Spleen (tissue), 11 donors: ENCODE measurements around the gene CCDC86. TPM values are rescaled to one million over a fixed set of nuclear protein-coding genes. Genes with fewer than 3 reads are reported as not detected.

Source experiments
- DNase-seq: peaks from one replicate; pipeline ENCODE4 v3.0.0-alpha.2; 2020
- H3K27ac ChIP-seq, 8 donors: fragments of 200-600 bp; sonication (generic) in 7 of 8; 1 replicate in 4 of 8; 2 replicates in 4 of 8; pipeline versions ENCODE4 v1.5.0 to v1.8.0; 2016 to 2021; ENCODE audit warnings: inconsistent platforms in 4 of 8, mild to moderate bottlenecking in 4 of 8, moderate library complexity in 1 of 8
- H3K27me3 ChIP-seq, 7 donors: fragments of 200-600 bp; sonication (generic) in 6 of 7; replicated peaks in 1 of 7; 1 replicate in 4 of 7; 2 replicates in 3 of 7; pipeline versions ENCODE4 v1.5.0 to v1.8.0; 2016 to 2021; ENCODE audit warnings: inconsistent platforms in 3 of 7, mild to moderate bottlenecking in 1 of 7
- H3K36me3 ChIP-seq, 6 donors: fragments of 200-600 bp; sonication (generic) in 5 of 6; 1 replicate in 4 of 6; 2 replicates in 2 of 6; pipeline versions ENCODE4 v1.5.0 to v1.8.0; 2016 to 2021; ENCODE audit warnings: inconsistent platforms in 2 of 6
- H3K4me1 ChIP-seq, 6 donors: fragments of 200-600 bp; sonication (generic) in 5 of 6; 1 replicate in 3 of 6; 2 replicates in 3 of 6; pipeline versions ENCODE4 v1.5.0 to v1.8.0; 2016 to 2021; ENCODE audit warnings: inconsistent platforms in 3 of 6
- H3K4me3 ChIP-seq, 8 donors: fragments of 200-600 bp; sonication (generic) in 7 of 8; 1 replicate in 4 of 8; 2 replicates in 4 of 8; pipeline versions ENCODE4 v1.5.0 to v1.8.0; 2016 to 2021; ENCODE audit warnings: inconsistent platforms in 4 of 8, mild to moderate bottlenecking in 4 of 8, moderate library complexity in 2 of 8
- H3K9me3 ChIP-seq, 8 donors: fragments of 200-600 bp; sonication (generic) in 7 of 8; 1 replicate in 4 of 8; 2 replicates in 4 of 8; pipeline versions ENCODE4 v1.5.0 to v1.8.0; 2016 to 2021; ENCODE audit warnings: inconsistent platforms in 4 of 8
- POLR2A ChIP-seq, 3 donors: fragments of 450-650 bp; IDR thresholded peaks; one replicate each; pipeline ENCODE4 v1.5.1; 2017; ENCODE audit warnings: antibody characterized with exemption in 3 of 3, mild to moderate bottlenecking in 1 of 3
- POLR2AphosphoS5 ChIP-seq, 3 donors: sonication (generic); formaldehyde crosslinking; IDR thresholded peaks; one replicate each; pipeline ENCODE4 v1.5.1; 2017; ENCODE audit warnings: antibody characterized with exemption in 3 of 3
- WGBS, 5 donors: extraction: QIAGEN DNeasy Blood & Tissue Kit in 3 of 5; methylation state at CpG; one replicate each; pipeline versions ENCODE4 v1.1.5 to v1.1.7; 2013 to 2018; 5-methylcytosine and 5-hydroxymethylcytosine counted together
- intact Hi-C: fragments of 100-400 bp; cut with DNase I; formaldehyde crosslinking; loops from one replicate; pipeline ENCODE4 v1.15.0; 2023; ENCODE audit warnings: low total_unique reads
- polyA plus RNA-seq, 3 donors: library from polyadenylated mRNA; stranded (reverse); fragments of 200-250 nt; gene quantifications; one replicate each; pipeline ENCODE4 v1.2.1, GENCODE V29; 2013
- total RNA-seq, 7 donors: library from RNA; depleted of rRNA in 3 of 7; stranded (reverse); fragments of >200 nt in 3 of 7; fragmentation: NEBNext Ultra II Directional in 4 of 7; extraction: Animal tissue kit (Norgen Biotek cat#: 25700) in 4 of 7; gene quantifications; one replicate each; pipeline versions ENCODE4 v1.1.0 to v1.2.1, GENCODE V29; 2016 to 2021
- TF ChIP-seq, protein P1 (sequence below), 11 experiments: fragments of 200-600 bp in 7 of 11; fragments of 450-650 bp in 4 of 11; sonication (generic) in 4 of 11; IDR thresholded peaks in 8 of 11; conservative IDR thresholded peaks in 3 of 11; 1 replicate in 7 of 11; 2 replicates in 4 of 11; pipeline versions ENCODE4 v1.4.0 to v1.8.0; 2016 to 2021; ENCODE audit warnings: antibody characterized with exemption in 11 of 11, inconsistent platforms in 4 of 11, mild to moderate bottlenecking in 1 of 11
- donor health status: healthy with polysubstance abuse.
- donor health status: DM: no; HTN: no; CAD: no; lungs with moderate emphysema.
- donor health status: DM: no; HTN: no; CAD: no.
- donor health status: Bipolar disorder and iron deficiency.
- donor health status: healthy.
- donor health status: DM: no; HTN: no; CAD: no.
- donor health status: DM: yes; HTN: yes; CAD: no.

The CCDC86 gene
- total and polyA plus RNA-seq, 10 donors = 7.6 to 21.6 (median 12.3) TPM

DNA sequence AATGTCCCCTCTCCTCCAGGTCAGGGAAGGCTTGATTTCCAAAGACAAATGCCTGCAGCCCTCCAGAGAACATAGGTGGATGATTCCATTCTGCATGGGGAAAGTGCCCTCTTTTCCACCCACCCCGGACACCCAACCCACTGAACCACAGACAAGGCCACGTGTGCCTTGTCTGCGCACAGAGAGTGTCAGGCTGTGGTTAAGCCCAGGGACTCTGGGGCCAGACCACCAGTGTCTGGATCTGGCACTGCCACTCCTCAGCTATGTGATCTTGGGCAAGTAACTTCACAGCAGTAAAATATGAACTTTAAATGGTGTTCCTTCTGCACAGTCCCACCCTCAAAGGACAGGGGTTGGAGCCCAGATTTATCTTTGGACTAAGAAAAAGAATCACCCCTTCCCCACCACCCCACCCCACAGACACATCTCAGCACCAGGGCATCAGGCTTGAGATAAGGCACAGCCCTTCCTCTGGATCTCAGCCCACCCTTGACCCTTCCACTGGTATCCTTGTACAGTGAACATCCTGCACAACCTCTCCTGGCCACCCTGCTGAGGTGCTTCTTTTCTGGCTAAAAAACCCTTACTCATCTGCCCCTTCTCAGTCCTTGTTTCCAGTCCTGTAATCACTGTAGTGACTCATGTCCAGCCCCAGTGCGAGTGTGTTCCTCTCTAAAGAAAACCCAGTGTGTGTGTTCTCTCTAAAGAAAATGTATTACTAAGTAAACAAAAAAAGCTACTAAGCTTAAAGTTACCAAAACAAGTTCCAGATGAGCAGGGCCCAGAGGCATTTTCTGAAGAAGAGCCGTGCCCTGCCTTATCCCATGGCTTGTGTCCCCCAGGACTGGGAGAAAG lies 15.7 kb downstream of the CCDC86 start:
- Histone ChIP-seq H3K9me3 (no peaks in the 10 kb centered on the region), H3K4me1 (peaks cover 0 to 12% (median 4%) of the 10 kb centered on the region in 6 donors), H3K4me3 (no peak overlapping the region), H3K36me3 (peaks cover 0 to 13% (median 4%) of the 10 kb centered on the region in 6 donors), H3K27me3 (peaks cover 0 to 7% (median 0%) of the 10 kb centered on the region in 7 donors), H3K27ac (no peak overlapping the region)
- intact Hi-C loops = no loop called here
- DNase-seq = peak; percentile 32
- TF ChIP-seq, protein P1, sequence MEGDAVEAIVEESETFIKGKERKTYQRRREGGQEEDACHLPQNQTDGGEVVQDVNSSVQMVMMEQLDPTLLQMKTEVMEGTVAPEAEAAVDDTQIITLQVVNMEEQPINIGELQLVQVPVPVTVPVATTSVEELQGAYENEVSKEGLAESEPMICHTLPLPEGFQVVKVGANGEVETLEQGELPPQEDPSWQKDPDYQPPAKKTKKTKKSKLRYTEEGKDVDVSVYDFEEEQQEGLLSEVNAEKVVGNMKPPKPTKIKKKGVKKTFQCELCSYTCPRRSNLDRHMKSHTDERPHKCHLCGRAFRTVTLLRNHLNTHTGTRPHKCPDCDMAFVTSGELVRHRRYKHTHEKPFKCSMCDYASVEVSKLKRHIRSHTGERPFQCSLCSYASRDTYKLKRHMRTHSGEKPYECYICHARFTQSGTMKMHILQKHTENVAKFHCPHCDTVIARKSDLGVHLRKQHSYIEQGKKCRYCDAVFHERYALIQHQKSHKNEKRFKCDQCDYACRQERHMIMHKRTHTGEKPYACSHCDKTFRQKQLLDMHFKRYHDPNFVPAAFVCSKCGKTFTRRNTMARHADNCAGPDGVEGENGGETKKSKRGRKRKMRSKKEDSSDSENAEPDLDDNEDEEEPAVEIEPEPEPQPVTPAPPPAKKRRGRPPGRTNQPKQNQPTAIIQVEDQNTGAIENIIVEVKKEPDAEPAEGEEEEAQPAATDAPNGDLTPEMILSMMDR (IDR thresholded peaks at IDR 0.05 in 8 of 11, conservative IDR thresholded peaks at IDR 0.05 in 3 of 11) = no peak
- TF ChIP-seq POLR2A (IDR thresholded peaks at IDR 0.05) = no peak
- no peak for TF ChIP-seq POLR2AphosphoS5 (IDR thresholded peaks at IDR 0.05)
- WGBS, 5 donors = 61 to 73% (median 70%) methylated on average over 5 of the region's 5 CpGs

DNA sequence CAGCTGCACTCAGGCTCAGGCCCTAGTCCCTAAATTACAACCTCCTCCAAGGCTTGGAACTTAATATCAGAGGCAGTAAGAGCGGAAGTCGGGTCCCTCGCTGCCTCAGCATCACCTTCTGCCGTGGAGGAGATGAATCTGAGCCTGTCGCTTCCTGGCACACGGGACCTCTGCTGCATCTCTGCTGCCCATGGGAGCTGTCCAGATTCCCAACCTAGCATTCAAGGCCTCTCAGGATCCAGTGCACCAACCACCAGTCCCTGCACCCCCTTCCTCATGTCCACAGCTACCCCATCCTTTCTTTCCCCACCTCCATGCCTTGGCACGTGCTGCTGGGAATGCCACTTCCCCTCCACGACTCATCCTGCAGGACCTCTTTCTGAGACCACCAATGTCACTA lies 16.3 kb downstream of the CCDC86 start:
- Histone ChIP-seq H3K27me3 (peaks cover 0 to 7% (median 0%) of the 10 kb centered on the region in 7 donors), H3K4me1 (peaks cover 0 to 12% (median 4%) of the 10 kb centered on the region in 6 donors), H3K27ac (no peak overlapping the region), H3K9me3 (no peaks in the 10 kb centered on the region), H3K4me3 (no peak overlapping the region), H3K36me3 (peaks cover 0 to 6% (median 1%) of the 10 kb centered on the region in 6 donors)
- intact Hi-C loops = no loop called here
- 76 to 83% (median 82%) methylated on average over 8 of the region's 8 CpGs for WGBS, 5 donors
- TF ChIP-seq POLR2AphosphoS5 (IDR thresholded peaks at IDR 0.05) (no peak), POLR2A (IDR thresholded peaks at IDR 0.05) (no peak)
- TF ChIP-seq, protein P1 (IDR thresholded peaks at IDR 0.05 in 8 of 11, conservative IDR thresholded peaks at IDR 0.05 in 3 of 11) = no peak
- DNase-seq = peak; percentile 11

DNA sequence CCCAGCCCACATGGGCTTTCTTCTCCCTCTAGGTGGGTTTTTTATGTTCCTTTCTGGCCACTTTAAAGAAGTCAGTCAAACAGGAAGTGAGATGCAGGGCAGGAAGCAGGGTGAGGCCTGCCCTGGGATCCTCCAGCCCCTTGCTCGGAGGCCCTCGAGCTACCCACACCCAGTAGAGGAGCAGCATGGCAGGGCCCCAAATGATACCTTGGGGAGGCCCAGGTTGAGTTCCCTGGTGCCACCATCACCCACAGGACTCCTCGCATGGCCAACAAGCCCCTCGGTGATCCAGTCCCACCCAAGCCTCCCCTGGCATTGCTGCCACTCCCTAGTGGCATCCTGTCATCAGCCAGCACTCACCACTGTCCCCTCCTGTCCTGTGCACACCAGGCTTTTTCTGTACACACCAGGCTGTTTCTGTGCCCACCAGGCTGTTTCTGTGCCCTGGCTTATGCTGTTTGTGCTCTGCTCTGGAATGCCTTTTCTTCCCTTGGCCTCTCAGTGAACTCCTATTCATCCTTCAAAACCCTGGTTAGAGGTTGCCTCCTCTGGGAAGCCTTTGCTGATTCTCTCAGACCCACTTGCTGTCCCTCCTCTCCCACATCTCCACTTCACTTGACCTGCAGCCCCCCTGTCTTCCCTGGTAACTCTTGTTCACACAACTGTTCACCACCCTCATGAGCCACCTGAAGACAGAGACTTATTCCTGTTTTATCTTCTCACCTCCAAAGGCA lies 17.0 kb downstream of the CCDC86 start:
- H3K27ac ChIP-seq = no peak overlapping the region
- intact Hi-C loops = no loop called here
- no peak for TF ChIP-seq POLR2A (IDR thresholded peaks at IDR 0.05)
- TF ChIP-seq POLR2AphosphoS5 (IDR thresholded peaks at IDR 0.05) = no peak
- TF ChIP-seq, protein P1 (IDR thresholded peaks at IDR 0.05 in 8 of 11, conservative IDR thresholded peaks at IDR 0.05 in 3 of 11) = no peak
- H3K27me3 ChIP-seq = peaks cover 0 to 7% (median 0%) of the 10 kb centered on the region in 7 donors
- no peaks in the 10 kb centered on the region for H3K9me3 ChIP-seq
- WGBS, 5 donors = 29 to 46% (median 42%) methylated on average over 4 of the region's 4 CpGs
- H3K4me3 ChIP-seq = no peak overlapping the region
- peak; percentile 52 for DNase-seq
- no peaks in the 10 kb centered on the region for H3K36me3 ChIP-seq
- peaks cover 0 to 12% (median 4%) of the 10 kb centered on the region in 6 donors for H3K4me1 ChIP-seq
